ENCODE results near the gene CBX7. TPM values are rescaled to one million over a fixed set of nuclear protein-coding genes. Genes with fewer than 3 reads are reported as not detected.

Gene CBX7
- total and polyA plus RNA-seq, 2 donors (not counting 3 experiments of a cell fraction or from before 2014, with no cell fraction given) = 3.4 to 7.1 TPM

DNA sequence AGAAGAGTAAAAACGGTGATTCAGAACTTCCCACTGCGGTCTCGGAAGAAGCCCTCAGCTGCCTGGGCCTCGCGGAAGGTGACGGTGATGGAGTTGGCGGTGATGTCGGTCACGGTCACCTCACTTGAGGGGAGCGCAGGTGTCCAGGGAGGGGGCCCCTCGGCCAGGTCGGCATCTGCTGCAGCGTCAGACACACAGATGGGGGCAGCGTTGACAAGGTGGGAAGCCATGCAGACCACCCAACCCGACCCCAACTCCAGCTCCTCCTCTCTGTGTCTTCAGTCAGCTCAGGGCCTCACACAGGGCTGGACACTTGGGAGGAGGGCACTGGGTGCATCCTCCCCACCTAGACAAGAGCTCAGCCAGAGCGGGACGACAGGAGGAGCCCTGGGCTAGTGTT, 18.6 kb downstream of the CBX7 start:
- no peak overlapping the region for H3K4me2 ChIP-seq (ENCODE audit: insufficient read depth, low read length)
- H4K20me1 ChIP-seq (replicated peaks; ENCODE audit: control insufficient read depth, extremely low read depth, insufficient read depth, low read length) = no peaks in the 10 kb centered on the region
- no peaks in the 10 kb centered on the region for H3K27me3 ChIP-seq (ENCODE audit: control insufficient read depth in 2 of 2, insufficient read depth in 2 of 2, low read length in 2 of 2)
- TF ChIP-seq MAX (IDR thresholded peaks at IDR 0.05; ENCODE audit: insufficient read depth, insufficient read length) (no peak), EZH2 (IDR thresholded peaks at IDR 0.05; ENCODE audit: borderline replicate concordance, low read depth, low read length, severe bottlenecking) (no peak), POLR2AphosphoS5 (IDR thresholded peaks at IDR 0.05; ENCODE audit: insufficient read depth, low read depth, low read length) (no peak), JUN (IDR thresholded peaks at IDR 0.05; ENCODE audit: borderline replicate concordance, insufficient read depth, insufficient read length, low read depth) (no peak), GATA2 (IDR thresholded peaks at IDR 0.05; ENCODE audit: insufficient read depth, insufficient read length, low read depth, low read length) (no peak), POLR2A (IDR thresholded peaks at IDR 0.05; ENCODE audit: low read depth, low read length) (no peak), MYC (IDR thresholded peaks at IDR 0.05; ENCODE audit: low read depth, low read length) (no peak)
- H3K9me3 ChIP-seq (replicated peaks; ENCODE audit: control insufficient read depth, insufficient read depth, low read length) = no peaks in the 10 kb centered on the region
- no TSS peak for BruUV-seq (replicated peaks)
- H2AFZ ChIP-seq (ENCODE audit: low read depth, low read length) = no peak overlapping the region
- no peak overlapping the region for H3K9ac ChIP-seq (replicated peaks; ENCODE audit: extremely low read depth, insufficient read depth, low read length)
- no peaks in the 10 kb centered on the region for H3K36me3 ChIP-seq (ENCODE audit: control insufficient read depth in 2 of 2, extremely low read depth in 1 of 2, insufficient read depth in 2 of 2, low read length in 2 of 2)
- DNase-seq (ENCODE audit: low read depth, low spot score) (no peak), FAIRE-seq (no peak)
- H3K27ac ChIP-seq (ENCODE audit: insufficient read depth, low read depth, low read length) = no peak overlapping the region
- dilution Hi-C loops (cut with MboI; ENCODE audit: extremely low pct_ligation_motif_present, low sequenced_read_pairs) (no loop called here), intact Hi-C loops (cut with micrococcal nuclease) (no loop called here)
- CTCF ChIA-PET = interaction anchor here (1.4 to 3.9 kb wide), 3 partner anchors 178 to 365 kb away, joined by 3 to 46 read pairs (median 24); no protein-coding TSS in a partner anchor
- no peak overlapping the region for H3K4me3 ChIP-seq (replicated peaks in 1 of 3; ENCODE audit: insufficient read depth in 1 of 3, low read depth in 1 of 3, low read length in 3 of 3)
- H3K9me1 ChIP-seq (replicated peaks; ENCODE audit: control insufficient read depth, extremely low read depth, insufficient read depth, low read length) = no peaks in the 10 kb centered on the region
- H3K79me2 ChIP-seq (ENCODE audit: control insufficient read depth, insufficient read depth, low read length) = no peaks in the 10 kb centered on the region
- H3K4me1 ChIP-seq (ENCODE audit: control insufficient read depth, extremely low read depth, insufficient read depth, low read length) = no peaks in the 10 kb centered on the region
- POLR2A ChIA-PET = no interaction called here

DNA sequence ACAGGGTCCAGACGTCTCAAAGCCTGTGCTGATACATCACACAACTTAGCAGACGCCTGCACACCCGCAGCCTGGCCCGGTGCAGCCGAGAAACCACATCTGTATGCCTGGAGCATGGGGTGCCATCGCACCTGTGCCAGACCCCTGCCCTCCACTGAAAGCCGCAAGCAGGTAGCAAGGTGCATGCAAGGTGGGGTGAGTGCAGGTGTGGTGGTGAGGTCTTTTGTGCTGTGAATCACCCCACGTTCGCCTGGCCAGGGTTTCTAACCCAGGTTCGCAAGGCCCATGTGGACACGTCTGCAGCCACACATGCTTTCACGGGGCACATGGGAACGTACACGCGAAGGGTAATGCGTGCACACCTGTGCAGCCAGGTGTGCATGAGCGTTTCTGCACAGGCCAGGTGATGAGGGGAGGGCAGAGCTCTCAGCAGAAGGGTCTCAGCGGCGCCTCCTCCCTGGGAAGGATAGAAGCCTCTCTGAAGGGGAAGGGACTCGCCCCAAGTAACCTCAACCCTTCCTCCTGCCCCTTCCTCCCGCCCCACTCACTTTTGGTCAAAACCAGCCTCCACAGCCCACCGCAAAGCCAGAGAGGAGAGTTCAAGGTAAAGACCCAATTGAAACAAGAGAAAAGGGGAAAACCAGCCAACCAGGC, 19.5 kb downstream of the CBX7 start:
- no peak overlapping the region for H3K4me3 ChIP-seq (replicated peaks in 1 of 3; ENCODE audit: insufficient read depth in 1 of 3, low read depth in 1 of 3, low read length in 3 of 3)
- H4K20me1 ChIP-seq (replicated peaks; ENCODE audit: control insufficient read depth, extremely low read depth, insufficient read depth, low read length) = no peaks in the 10 kb centered on the region
- FAIRE-seq = no peak
- intact Hi-C loops (cut with micrococcal nuclease) (no loop called here), dilution Hi-C loops (cut with MboI; ENCODE audit: extremely low pct_ligation_motif_present, low sequenced_read_pairs) (no loop called here)
- no peak overlapping the region for H3K9ac ChIP-seq (replicated peaks; ENCODE audit: extremely low read depth, insufficient read depth, low read length)
- H3K9me1 ChIP-seq (replicated peaks; ENCODE audit: control insufficient read depth, extremely low read depth, insufficient read depth, low read length) = no peaks in the 10 kb centered on the region
- H3K36me3 ChIP-seq (ENCODE audit: control insufficient read depth in 2 of 2, extremely low read depth in 1 of 2, insufficient read depth in 2 of 2, low read length in 2 of 2) = no peaks in the 10 kb centered on the region
- no peak for TF ChIP-seq MAX (IDR thresholded peaks at IDR 0.05; ENCODE audit: insufficient read depth, insufficient read length)
- no peak for TF ChIP-seq EZH2 (IDR thresholded peaks at IDR 0.05; ENCODE audit: borderline replicate concordance, low read depth, low read length, severe bottlenecking)
- TF ChIP-seq MYC (IDR thresholded peaks at IDR 0.05; ENCODE audit: low read depth, low read length) = no peak
- TF ChIP-seq POLR2A (IDR thresholded peaks at IDR 0.05; ENCODE audit: low read depth, low read length) = no peak
- TF ChIP-seq JUN (IDR thresholded peaks at IDR 0.05; ENCODE audit: borderline replicate concordance, insufficient read depth, insufficient read length, low read depth) = no peak
- TF ChIP-seq POLR2AphosphoS5 (IDR thresholded peaks at IDR 0.05; ENCODE audit: insufficient read depth, low read depth, low read length) = no peak
- TF ChIP-seq, protein P1, sequence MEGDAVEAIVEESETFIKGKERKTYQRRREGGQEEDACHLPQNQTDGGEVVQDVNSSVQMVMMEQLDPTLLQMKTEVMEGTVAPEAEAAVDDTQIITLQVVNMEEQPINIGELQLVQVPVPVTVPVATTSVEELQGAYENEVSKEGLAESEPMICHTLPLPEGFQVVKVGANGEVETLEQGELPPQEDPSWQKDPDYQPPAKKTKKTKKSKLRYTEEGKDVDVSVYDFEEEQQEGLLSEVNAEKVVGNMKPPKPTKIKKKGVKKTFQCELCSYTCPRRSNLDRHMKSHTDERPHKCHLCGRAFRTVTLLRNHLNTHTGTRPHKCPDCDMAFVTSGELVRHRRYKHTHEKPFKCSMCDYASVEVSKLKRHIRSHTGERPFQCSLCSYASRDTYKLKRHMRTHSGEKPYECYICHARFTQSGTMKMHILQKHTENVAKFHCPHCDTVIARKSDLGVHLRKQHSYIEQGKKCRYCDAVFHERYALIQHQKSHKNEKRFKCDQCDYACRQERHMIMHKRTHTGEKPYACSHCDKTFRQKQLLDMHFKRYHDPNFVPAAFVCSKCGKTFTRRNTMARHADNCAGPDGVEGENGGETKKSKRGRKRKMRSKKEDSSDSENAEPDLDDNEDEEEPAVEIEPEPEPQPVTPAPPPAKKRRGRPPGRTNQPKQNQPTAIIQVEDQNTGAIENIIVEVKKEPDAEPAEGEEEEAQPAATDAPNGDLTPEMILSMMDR (IDR thresholded peaks at IDR 0.05; ENCODE audit: extremely low read depth in 1 of 2, insufficient read depth in 1 of 2, low read depth in 1 of 2, low read length in 2 of 2) = no peak
- no peak for TF ChIP-seq FOS (IDR thresholded peaks at IDR 0.05; ENCODE audit: borderline replicate concordance, insufficient read depth, low read length)
- no peak for TF ChIP-seq GATA2 (IDR thresholded peaks at IDR 0.05; ENCODE audit: insufficient read depth, insufficient read length, low read depth, low read length)
- POLR2A ChIA-PET = no interaction called here
- CTCF ChIA-PET = no interaction called here
- DNase-seq (ENCODE audit: low read depth, low spot score) = no peak
- no TSS peak for BruUV-seq (replicated peaks)
- H2AFZ ChIP-seq (ENCODE audit: low read depth, low read length) = no peak overlapping the region
- H3K4me2 ChIP-seq (ENCODE audit: insufficient read depth, low read length) = no peak overlapping the region
- H3K9me3 ChIP-seq (replicated peaks; ENCODE audit: control insufficient read depth, insufficient read depth, low read length) = no peaks in the 10 kb centered on the region
- no peaks in the 10 kb centered on the region for H3K4me1 ChIP-seq (ENCODE audit: control insufficient read depth, extremely low read depth, insufficient read depth, low read length)
- H3K27me3 ChIP-seq (ENCODE audit: control insufficient read depth in 2 of 2, insufficient read depth in 2 of 2, low read length in 2 of 2) = no peaks in the 10 kb centered on the region
- H3K79me2 ChIP-seq (ENCODE audit: control insufficient read depth, insufficient read depth, low read length) = no peaks in the 10 kb centered on the region
- no peak overlapping the region for H3K27ac ChIP-seq (ENCODE audit: insufficient read depth, low read depth, low read length)

Measured in endothelial cell of umbilical vein (primary cell).